GM19240 (cell line): ENCODE data around the gene CXorf66.
A peak's percentile ranks its signal among the peaks of the same experiment; 100 is the strongest.
"Not testable (repeated sequence)": the region's sequence is repeated elsewhere in the genome, so short reads cannot be mapped to it uniquely, and the experiment has no call there.

Experiments used
- DNase-seq: peaks from one replicate; pipeline ENCODE4 v3.0.0; 2011; ENCODE audit warnings: low spot score; ENCODE audit not compliant: insufficient read length

CXorf66 gene, protein sequence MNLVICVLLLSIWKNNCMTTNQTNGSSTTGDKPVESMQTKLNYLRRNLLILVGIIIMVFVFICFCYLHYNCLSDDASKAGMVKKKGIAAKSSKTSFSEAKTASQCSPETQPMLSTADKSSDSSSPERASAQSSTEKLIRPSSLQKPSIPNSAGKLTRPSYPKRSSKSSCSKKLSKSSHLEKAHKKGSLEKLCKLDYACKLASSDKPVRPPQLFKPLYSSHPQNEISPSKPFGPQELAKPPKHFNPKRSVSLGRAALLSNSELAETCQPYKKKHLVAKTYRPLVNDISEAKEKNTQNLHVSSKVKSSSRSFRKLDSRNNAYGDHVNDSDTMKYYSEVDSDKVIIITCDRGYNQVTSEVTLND

DNA sequence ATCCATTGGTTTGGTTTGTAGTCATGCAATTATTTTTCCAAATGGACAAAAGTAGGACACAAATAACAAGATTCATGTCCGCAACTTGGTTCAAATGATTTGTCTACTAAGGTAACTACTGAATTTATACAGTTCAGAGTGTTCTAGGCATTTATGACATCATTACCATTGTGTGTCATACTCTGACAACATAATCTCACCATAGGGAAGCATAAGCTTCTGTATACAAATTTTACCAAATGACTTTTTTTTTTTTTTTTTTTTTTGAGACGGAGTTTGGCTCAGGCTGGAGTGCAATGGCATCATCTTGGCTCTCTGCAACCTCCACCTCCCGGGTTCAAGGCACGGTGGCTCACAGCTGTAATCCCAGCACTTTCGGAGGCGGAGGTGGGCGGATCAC is at the start of gene CXorf66:
TSS of gene CXorf66 (minus strand) at position 101 of the 400 bp plus-strand sequence. CDS start at position 76, 25 bp downstream.
- no peak for DNase-seq

- no peak for DNase-seq
Observed at GRCh38 chrX:139982856-139983255, 17.5 kb upstream of the CXorf66 start.

DNA sequence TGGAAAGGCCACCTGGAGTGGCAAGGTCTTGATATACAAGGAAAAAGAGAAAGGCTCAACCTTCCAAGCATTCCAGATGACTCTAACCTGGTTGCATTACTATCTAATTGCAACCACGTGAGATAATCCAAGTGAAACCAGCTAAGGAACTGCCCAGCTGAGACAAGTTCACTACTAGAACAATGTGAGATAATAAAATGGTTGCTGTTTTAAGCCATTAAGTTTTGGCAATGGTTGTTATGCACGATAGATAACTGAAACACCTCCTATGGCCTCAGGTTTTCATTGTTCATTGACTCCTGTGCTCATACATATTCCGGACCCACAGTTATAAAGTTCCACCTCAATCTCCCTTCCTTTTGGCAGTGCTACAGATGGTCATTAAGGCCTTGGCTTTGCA is 9.2 kb upstream of the CXorf66 start:
- no peak for DNase-seq

DNA sequence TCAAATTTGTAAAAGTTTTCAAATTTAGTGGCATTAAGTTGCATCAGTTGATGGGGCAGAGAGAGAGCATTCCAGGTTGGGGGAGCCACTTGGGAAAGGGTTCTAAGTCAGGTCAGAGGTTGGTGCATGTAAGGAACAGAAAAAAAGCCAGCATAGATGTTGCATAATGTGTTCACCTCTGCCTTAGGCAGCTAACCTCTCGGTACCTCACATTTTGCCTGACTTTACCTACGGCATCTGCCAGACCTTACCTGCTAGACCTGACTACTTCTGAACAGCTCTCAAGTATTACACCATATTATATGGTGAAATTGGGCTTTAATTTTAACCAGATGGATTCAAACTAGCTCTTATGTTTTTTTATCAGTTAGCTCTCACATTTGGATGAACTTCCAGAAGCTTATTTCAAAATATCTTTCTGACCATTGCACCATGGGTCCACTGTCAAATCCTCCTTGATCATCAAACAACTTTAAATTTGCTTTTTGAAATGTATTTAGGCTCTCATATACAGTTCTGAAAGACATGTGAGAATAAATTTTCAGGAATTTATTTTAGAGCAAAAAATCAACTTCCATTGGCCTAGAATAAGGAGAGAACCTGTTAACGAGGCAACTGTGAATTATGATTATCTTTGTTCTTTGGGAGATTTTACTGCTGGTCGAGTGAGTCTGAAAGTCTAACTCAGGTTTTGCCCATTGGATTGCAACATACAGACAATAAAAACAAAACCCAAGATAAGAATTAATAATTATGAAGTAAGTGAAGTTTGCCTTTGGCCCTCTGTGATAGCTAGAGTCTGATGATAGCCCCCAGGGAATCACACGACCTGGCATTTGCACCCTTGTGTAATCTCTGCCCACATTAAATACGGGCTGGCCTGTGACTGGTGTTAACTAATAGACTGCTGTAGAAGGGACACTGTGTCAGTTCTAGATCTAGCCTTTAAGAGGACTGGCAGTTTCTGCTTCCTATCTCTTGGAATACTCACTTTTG is 7.6 kb upstream of the CXorf66 start:
- DNase-seq: no peak

- no peak for DNase-seq
Observed at GRCh38 chrX:139972113-139972512, 6.8 kb upstream of the CXorf66 start.

DNA sequence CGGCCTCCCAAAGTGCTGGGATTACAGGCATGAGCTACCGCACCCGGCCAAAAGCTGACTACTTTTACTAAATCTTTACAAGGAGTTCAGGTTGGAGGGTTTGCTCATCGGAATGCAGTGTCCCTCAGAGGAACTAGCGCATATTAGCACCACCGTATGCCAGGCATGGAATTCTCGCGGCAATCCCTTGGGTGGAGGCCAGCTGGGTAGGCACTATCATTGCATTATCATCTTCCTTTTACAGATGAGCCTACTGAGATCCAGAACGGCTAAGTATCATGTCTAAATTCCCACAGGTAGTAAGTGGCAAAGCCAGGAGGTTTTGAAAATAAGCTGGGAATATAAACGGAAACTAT is 6.1 kb upstream of the CXorf66 start:
- no peak for DNase-seq

GRCh38 chrX:139969286-139969685 is 4.0 kb upstream of the CXorf66 start:
- DNase-seq: no peak

GRCh38 chrX:139967750-139968149 is 2.4 kb upstream of the CXorf66 start:
- DNase-seq: no peak

DNA sequence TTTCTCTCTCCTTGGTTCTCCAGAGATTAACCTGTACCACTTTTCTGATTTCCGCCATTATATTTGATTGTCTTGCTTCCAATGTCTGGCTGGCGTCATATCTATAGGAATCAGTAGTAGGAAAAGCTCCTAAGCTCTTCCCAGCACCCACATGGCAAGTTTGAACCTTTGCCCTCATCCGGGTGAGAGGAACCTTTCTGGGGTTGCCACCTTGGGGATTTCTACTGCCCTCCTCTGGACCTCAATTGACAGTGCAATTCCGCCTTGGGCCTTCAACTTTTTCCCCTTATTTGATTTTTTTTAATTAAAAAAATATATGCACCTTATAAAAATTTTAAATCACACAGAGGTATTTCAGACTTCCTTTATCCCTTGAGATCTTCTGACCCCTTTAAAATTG is 2.0 kb upstream of the CXorf66 start:
- DNase-seq: peak; percentile 4

DNA sequence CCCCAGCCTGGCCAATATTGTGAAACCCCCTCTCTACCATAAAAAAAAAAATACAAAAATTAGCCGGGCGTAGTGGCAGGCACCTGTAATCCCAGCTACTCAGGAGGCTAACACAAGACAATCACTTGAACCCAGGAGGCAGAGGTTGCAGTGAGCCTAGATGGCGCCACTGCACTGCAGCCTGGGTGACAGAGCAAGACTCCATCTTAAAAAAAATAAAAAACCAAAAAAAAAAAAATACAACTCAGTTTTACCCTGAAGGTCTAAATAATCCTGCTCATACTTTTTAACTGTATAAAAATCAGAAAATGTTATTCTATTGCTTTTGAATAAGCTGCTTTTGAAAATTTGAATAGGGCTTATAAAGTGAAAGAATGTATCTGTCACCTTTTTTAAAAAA is 838 bp upstream of the CXorf66 start:
- not testable (repeated sequence) for DNase-seq

DNA sequence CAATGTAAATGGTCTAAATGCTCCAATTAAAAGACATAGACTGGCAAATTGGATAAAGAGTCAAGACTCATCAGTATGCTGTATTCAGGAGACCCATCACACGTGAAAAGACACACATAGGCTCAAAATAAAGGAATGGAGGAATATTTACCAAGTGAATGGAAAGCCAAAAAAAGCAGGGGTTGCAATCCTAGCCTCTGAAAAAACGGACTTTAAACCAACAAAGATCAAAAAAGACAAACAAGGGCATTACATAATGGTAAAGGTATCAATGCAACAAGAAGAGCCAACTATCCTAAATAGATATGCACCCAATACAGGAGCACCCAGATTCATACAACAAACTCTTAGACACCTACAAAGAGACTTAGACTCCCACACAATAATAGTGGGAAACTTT is 4.2 kb downstream of the CXorf66 start:
- DNase-seq: not testable (repeated sequence)

DNA sequence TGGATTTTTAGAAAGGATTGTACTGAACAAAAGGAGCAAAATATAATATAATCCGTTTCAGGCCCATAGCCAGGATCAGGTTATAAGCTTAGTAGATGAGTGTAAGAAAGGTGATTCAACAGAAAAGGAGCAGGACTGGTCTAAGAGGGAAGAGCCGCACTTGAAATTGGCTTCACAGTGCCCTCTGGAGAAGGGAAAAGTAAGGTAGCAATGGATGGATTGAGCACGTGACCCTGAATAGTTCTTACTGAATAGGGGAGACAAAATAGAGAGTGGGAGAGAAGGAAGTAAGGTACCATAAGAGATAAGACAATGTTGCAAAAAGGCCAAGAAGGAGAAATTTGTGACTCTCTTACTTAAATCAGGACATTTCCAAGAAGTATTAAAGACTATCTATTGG is 15.6 kb downstream of the CXorf66 start:
- no peak for DNase-seq

- DNase-seq: no peak
Observed at GRCh38 chrX:139945075-139945474, 20.2 kb downstream of the CXorf66 start.

GRCh38 chrX:139936259-139936658 is 29.1 kb downstream of the CXorf66 start:
- DNase-seq: no peak

GRCh38 chrX:139933904-139934303 is 31.4 kb downstream of the CXorf66 start:
- no peak for DNase-seq

GRCh38 chrX:139932901-139933796 is 32.2 kb downstream of the CXorf66 start, which contains the start of gene ATP11C:
TSS of gene ATP11C (minus strand) at chrX:139933053. CDS start at chrX:139932042, 1,011 bp downstream.
- peak; percentile 28 for DNase-seq

DNA sequence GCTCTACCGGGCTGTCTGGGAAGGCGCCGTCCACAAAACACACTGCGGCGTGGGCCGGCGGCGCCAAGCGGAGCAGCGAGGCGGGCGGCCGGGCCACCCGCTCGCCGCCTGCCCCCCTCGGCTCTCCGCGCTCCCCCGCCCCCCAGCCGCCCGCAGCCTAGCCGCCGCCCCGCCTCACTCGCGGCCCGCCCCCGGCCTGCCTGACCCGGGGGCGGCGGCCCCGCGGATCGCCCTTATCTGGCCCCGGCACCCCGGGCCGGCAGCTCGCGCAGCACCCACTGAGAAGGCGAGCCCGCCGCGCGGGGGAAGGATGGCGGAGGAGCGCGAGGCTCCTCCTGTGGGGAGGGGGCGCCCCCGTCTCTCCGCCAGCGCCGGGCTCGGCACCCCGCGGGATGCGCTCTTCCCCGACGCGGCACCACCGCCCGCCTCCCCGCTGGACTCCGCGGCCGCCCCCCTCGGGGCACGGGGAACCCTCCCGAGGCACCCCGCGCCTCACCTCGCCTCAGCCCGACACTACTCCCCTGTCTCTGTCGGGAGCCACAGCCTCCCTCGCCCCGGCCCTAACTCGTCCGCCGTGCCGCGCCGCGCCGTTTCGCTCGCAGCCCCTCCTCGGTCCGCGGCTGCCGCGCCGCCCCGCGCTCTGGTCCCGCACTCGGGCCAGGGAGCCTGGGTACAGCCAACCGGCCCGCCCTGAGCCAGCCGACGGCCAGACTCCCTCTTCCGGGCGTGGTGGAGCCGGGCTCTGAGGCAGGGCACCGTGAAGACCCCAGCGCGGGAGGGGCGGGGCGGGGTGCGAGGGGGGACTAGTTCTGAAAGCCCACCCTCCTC is 33.0 kb downstream of the CXorf66 start:
- DNase-seq: no peak

DNA sequence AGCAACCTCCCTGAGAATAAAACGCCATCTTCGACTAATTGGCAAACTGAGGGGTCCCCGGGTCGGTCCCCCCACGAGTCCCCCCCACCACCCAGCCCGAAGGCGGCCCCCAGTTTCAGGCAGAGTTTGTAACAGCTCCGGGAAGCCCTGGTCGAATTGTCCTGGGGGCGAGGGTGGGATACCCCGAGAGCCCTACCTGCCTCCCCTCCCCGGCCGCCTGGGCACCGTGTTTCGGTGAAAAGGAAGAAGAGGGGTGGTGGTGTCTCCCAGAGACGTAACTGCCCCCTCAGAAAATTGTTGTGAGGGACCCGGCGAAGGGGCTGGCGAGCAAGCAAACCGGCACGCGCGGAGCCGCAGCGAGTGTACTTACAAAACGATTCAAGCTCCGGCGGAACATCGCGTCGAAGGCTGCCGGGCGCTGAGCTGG is 33.7 kb downstream of the CXorf66 start:
- DNase-seq: no peak

DNA sequence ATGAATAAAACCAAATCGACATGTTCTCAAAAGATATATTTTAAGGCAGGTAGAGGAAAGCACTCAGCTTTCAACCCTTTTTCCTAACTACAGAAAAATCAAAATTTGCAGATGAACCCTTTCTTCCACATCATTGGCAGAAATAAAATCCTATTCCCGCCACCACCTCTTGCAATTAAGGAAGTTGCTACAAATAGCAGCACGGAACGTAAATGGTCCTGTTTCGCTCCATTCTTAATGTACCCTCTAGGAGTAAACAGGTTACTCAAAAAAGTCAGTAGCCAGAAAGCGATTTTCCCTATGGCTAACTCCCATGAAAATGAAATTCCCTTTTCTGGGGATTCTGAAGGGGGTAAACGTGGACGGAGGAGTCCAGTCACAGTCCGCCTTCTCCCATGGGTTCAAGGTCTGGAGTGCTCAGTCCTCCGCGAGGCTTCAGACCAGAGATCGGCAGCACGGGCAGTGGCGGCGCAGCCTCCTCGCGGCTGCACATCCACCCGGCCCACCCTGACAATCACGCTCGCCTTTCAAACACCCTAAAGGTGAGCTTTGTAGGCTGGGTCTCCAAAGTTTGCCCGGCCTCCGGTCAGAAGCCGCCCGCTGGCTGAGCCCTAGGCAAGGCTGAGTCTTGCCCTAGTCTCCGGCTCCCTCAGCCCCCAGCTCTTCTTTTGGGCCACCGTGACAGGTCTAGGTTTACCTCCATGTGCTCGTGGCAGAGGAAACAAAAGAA is 34.2 kb downstream of the CXorf66 start:
- DNase-seq: no peak

DNA sequence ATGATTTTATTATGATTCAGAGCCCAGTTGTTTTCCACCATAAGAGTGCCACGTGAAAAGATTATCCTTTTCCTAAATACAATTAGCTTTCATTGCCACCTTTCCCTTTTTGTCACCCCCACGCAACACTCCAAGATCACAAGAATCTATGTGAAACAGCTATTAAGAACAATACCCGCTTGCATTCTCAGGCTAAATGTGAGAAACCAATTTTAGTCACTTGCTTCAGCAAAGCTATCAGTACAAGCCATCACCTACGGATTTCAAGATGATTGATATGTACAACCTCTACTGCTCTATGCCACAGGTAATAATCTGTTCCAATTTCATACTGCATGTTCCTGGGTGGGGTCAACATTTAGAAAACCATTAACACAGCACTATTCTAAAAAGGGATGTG is 34.9 kb downstream of the CXorf66 start:
- DNase-seq: no peak
